Mesodermal cell (in vitro differentiated cells): ENCODE measurements around the gene HGF. TPM values are rescaled to one million over a fixed set of nuclear protein-coding genes. Genes with fewer than 3 reads are reported as not detected.
"Not testable (repeated sequence)": the region's sequence is repeated elsewhere in the genome, so short reads cannot be mapped to it uniquely, and the experiment has no call there.

ENCODE experiments used
- H3K27ac ChIP-seq: 2 replicates; pipeline ENCODE4 v1.7.0; 2013; ENCODE audit warnings: mild to moderate bottlenecking, low read depth, low read length, moderate library complexity; ENCODE audit not compliant: severe bottlenecking
- H3K36me3 ChIP-seq: 2 replicates; pipeline ENCODE4 v1.7.1; 2013; ENCODE audit warnings: mild to moderate bottlenecking, low read length, moderate library complexity; ENCODE audit not compliant: control insufficient read depth, insufficient read depth
- H3K4me1 ChIP-seq: one replicate; pipeline ENCODE4 v1.7.1; 2013; ENCODE audit warnings: mild to moderate bottlenecking, low read length; ENCODE audit not compliant: insufficient read depth, control insufficient read depth, poor library complexity, severe bottlenecking
- H3K4me3 ChIP-seq: 2 replicates; pipeline ENCODE4 v1.7.0; 2013; ENCODE audit warnings: low read length, control low read depth, mild to moderate bottlenecking; ENCODE audit not compliant: insufficient read depth, poor library complexity, severe bottlenecking; ENCODE audit errors: extremely low read depth
- H3K9me3 ChIP-seq: 2 replicates; pipeline ENCODE4 v1.7.1; 2013; ENCODE audit warnings: mild to moderate bottlenecking, low read length, moderate library complexity; ENCODE audit not compliant: control insufficient read depth
- WGBS, 2 experiments: methylation state at CpG; one replicate each; pipeline ENCODE4 v1.1.5; 2013; ENCODE audit warnings: missing lambda C conversion rate in 2 of 2; ENCODE audit not compliant: insufficient coverage in 2 of 2; 5-methylcytosine and 5-hydroxymethylcytosine counted together
- polyA plus RNA-seq, 2 experiments: library from polyadenylated mRNA; stranded (reverse); fragments of 50-300 nt; gene quantifications; one replicate each; pipeline ENCODE4 v1.2.3, GENCODE V29; 2013

The HGF gene
- polyA plus RNA-seq (2013, experiment 1 of 2), result 14.5 TPM
- polyA plus RNA-seq (2013, experiment 2 of 2), result 21.2 TPM

- H3K27ac ChIP-seq, result no peak within 1 kb of the TSS
- H3K4me1 ChIP-seq, result no peaks in the 10 kb centered on the region
- no peaks in the 10 kb centered on the region for H3K36me3 ChIP-seq
- H3K4me3 ChIP-seq, result no peak within 1 kb of the TSS
- no peaks in the 10 kb centered on the region for H3K9me3 ChIP-seq
- 59 to 81% methylated on average over 6 to 9 of the region's 15 CpGs for WGBS, 2 experiments
Measured at GRCh38 chr7:81769891-81770727, at the start of gene HGF. Gene HGF, minus strand, starts transcription at chr7:81770047. Its CDS starts 76 bp downstream, at chr7:81769971.

- no peaks in the 10 kb centered on the region for H3K36me3 ChIP-seq
- WGBS, 2 experiments, result 100% methylated on average over 1 of the region's 3 CpGs; no CpG with 5 or more reads in 1 of the 2 experiments
- H3K4me1 ChIP-seq, result no peaks in the 10 kb centered on the region
- H3K9me3 ChIP-seq, result no peaks in the 10 kb centered on the region
- H3K4me3 ChIP-seq, result no peak overlapping the region
- no peak overlapping the region for H3K27ac ChIP-seq
Measured at GRCh38 chr7:81816312-81816711, 46.5 kb upstream of the HGF start.

GRCh38 chr7:81812866-81813476 is 43.1 kb upstream of the HGF start:
- not testable (repeated sequence) for H3K4me1 ChIP-seq, H3K4me3 ChIP-seq, H3K27ac ChIP-seq, H3K36me3 ChIP-seq, H3K9me3 ChIP-seq
- WGBS, 2 experiments, result 67 to 81% methylated on average over 1 to 2 of the region's 3 CpGs

- H3K9me3 ChIP-seq, result no peaks in the 10 kb centered on the region
- no peaks in the 10 kb centered on the region for H3K36me3 ChIP-seq
- no peak overlapping the region for H3K27ac ChIP-seq
- 90 to 100% methylated on average over 1 of the region's 5 CpGs for WGBS, 2 experiments
- H3K4me1 ChIP-seq, result no peaks in the 10 kb centered on the region
- H3K4me3 ChIP-seq, result no peak overlapping the region
Measured at GRCh38 chr7:81811956-81812865, 42.4 kb upstream of the HGF start.

GRCh38 chr7:81810476-81811155 is 40.8 kb upstream of the HGF start:
- Histone ChIP-seq H3K27ac (no peak overlapping the region), H3K4me1 (no peaks in the 10 kb centered on the region), H3K36me3 (no peaks in the 10 kb centered on the region), H3K9me3 (no peaks in the 10 kb centered on the region), H3K4me3 (no peak overlapping the region)
- WGBS, 2 experiments, result 88 to 93% methylated on average over 2 to 5 of the region's 6 CpGs

- not testable (repeated sequence) for H3K4me3 ChIP-seq, H3K4me1 ChIP-seq, H3K27ac ChIP-seq, H3K36me3 ChIP-seq, H3K9me3 ChIP-seq
Measured at GRCh38 chr7:81808310-81808709, 38.5 kb upstream of the HGF start.

- H3K27ac ChIP-seq, result no peak overlapping the region
- no peaks in the 10 kb centered on the region for H3K4me1 ChIP-seq
- H3K36me3 ChIP-seq, result no peaks in the 10 kb centered on the region
- no peaks in the 10 kb centered on the region for H3K9me3 ChIP-seq
- 88 to 93% methylated on average over 3 to 5 of the region's 5 CpGs for WGBS, 2 experiments
- H3K4me3 ChIP-seq, result no peak overlapping the region
Measured at GRCh38 chr7:81803267-81803666, 33.4 kb upstream of the HGF start.

GRCh38 chr7:81802251-81802650 is 32.4 kb upstream of the HGF start:
- H3K9me3 ChIP-seq, result no peaks in the 10 kb centered on the region
- no peaks in the 10 kb centered on the region for H3K36me3 ChIP-seq
- WGBS, 2 experiments, result no CpG with 5 or more reads among the region's 1 CpG
- no peak overlapping the region for H3K4me3 ChIP-seq
- H3K4me1 ChIP-seq, result no peaks in the 10 kb centered on the region
- no peak overlapping the region for H3K27ac ChIP-seq

- Histone ChIP-seq H3K4me3 (no peak overlapping the region), H3K36me3 (no peaks in the 10 kb centered on the region), H3K27ac (no peak overlapping the region), H3K4me1 (no peaks in the 10 kb centered on the region), H3K9me3 (no peaks in the 10 kb centered on the region)
- WGBS, 2 experiments, result 74 to 86% methylated on average over 3 to 4 of the region's 5 CpGs
Measured at GRCh38 chr7:81801532-81801931, 31.7 kb upstream of the HGF start.
